ENCODE data around the gene CCDC73. TPM values are rescaled to one million over a fixed set of nuclear protein-coding genes. Genes with fewer than 3 reads are reported as not detected.
A peak's percentile ranks its signal among the peaks of the same experiment; 100 is the strongest.

The CCDC73 gene
- total RNA-seq, 4 donors from 2014 or later, result not detected

DNA sequence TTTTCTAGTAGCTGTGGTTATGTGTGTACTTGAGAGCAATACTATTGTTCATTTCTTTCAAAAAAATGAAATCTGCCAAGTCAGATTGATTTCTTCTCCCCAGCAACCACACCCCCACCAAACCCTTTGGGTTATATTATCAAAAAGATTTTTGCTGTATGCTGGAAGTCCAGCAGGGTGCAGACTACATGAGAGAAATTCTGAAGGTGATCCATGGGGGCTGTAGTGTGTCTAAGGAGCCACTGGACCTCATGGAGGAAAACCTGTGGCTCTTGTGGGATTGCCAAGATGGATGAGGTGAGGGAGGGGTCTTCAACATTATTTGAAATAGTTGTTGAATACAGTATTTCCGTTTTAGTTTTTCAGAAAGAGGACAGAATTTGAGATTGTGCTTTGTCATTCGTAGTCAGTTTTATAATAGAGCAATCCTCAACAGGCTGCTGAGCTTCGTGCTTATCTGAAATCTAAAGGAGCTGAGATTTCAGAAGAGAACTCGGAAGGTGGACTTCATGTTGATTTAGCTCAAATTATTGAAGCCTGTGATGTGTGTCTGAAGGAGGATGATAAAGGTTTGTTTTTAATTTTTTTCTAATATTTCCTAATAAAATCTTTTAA is 207.8 kb downstream of the CCDC73 start:
- ATAC-seq (ENCODE audit: low FRiP score) (peak; percentile 38), DNase-seq (ENCODE audit: low spot score) (no peak)

DNA sequence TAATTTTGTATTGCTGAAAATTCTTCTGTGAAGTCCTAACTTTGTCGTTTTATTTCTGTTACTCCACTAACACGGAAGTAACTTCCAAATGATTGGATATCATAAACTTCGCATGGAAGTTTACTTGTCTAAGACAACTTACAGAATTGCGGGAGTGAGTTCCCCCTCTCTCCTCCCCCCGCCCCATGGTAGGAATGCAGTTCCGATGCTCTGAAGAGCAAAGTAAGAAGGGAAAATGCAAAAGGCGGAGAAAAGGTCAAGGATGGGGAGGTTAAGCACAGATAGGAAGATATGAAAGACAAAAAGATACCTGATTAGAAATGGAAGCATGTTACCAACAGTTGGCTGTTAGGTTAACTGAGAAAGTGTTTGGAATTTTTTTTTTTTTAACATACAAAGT is 209.5 kb downstream of the CCDC73 start:
- TF ChIP-seq, protein P1, sequence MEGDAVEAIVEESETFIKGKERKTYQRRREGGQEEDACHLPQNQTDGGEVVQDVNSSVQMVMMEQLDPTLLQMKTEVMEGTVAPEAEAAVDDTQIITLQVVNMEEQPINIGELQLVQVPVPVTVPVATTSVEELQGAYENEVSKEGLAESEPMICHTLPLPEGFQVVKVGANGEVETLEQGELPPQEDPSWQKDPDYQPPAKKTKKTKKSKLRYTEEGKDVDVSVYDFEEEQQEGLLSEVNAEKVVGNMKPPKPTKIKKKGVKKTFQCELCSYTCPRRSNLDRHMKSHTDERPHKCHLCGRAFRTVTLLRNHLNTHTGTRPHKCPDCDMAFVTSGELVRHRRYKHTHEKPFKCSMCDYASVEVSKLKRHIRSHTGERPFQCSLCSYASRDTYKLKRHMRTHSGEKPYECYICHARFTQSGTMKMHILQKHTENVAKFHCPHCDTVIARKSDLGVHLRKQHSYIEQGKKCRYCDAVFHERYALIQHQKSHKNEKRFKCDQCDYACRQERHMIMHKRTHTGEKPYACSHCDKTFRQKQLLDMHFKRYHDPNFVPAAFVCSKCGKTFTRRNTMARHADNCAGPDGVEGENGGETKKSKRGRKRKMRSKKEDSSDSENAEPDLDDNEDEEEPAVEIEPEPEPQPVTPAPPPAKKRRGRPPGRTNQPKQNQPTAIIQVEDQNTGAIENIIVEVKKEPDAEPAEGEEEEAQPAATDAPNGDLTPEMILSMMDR (IDR thresholded peaks at IDR 0.05), result no peak
- DNase-seq (ENCODE audit: low spot score), result no peak
- ATAC-seq (ENCODE audit: low FRiP score), result no peak

More for the DNA sequence above, 207.8 kb downstream of the CCDC73 start:
- TF ChIP-seq, protein P1 (IDR thresholded peaks at IDR 0.05), result no peak

DNA sequence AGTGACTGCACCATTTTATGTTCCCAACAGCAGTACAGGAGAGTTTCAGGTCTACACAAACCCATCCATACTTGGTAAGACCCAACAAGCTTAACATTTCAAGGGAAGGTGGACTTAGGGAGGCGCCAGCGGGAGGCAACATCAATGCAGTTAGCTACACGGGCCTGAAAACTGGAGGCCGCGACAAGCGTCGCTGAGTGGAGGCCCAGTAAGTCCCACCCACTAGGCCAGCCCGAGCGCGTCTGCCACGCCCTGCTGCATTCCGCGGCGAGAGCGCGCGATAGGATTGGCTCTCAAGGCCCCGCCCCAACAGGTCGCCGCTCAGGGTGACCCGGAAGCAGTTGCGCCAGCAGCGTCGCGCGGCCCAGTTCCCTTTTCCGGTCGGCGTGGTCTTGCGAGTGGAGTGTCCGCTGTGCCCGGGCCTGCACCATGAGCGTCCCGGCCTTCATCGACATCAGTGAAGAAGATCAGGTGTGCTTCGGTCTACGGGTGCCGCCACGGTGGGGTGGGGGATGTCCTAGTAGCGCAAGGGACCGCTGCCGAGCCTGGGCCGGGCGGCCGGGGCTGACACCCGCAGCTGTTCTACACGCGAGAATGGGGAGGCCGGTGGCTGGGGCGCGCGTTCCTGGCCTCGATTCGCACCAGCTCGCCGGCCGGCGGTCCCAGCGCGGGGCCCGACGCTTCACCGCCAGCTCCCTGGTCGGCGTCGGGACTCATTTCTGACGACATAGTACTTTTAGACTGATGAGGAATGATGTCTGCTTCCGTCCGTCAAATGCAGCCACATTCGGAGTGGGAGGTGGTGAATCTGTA is 210.8 kb downstream of the CCDC73 start, which contains the start of gene EIF3M:
TSS of gene EIF3M (plus strand) at position 373 of the 813 bp plus-strand sequence. CDS start at position 430, 57 bp downstream.
- ATAC-seq (ENCODE audit: low FRiP score), result peak; percentile 96
- TF ChIP-seq, protein P1 (IDR thresholded peaks at IDR 0.05), result no peak
- DNase-seq (ENCODE audit: low spot score), result peak; percentile 77

DNA sequence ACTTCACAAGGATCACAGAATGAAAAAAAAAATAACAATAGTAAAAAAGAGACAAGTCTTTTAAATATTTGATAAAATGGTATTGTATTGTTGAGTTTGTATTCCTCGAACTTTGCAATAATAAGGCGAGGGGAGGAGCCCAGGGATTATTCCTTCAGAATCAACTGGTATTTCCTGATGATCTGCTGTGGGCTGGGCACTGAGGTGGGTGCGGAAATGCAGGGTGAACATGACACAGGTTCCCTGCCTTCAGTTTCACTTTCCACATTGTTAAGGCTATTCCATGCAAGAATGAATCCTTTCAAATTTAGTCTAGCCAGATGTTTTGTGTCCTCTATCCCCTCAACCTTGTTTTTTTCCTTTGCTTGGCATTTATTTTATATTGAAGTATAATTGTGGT is 212.9 kb downstream of the CCDC73 start:
- no peak for DNase-seq (ENCODE audit: low spot score)
- no peak for ATAC-seq (ENCODE audit: low FRiP score)
- TF ChIP-seq, protein P1 (IDR thresholded peaks at IDR 0.05), result no peak

DNA sequence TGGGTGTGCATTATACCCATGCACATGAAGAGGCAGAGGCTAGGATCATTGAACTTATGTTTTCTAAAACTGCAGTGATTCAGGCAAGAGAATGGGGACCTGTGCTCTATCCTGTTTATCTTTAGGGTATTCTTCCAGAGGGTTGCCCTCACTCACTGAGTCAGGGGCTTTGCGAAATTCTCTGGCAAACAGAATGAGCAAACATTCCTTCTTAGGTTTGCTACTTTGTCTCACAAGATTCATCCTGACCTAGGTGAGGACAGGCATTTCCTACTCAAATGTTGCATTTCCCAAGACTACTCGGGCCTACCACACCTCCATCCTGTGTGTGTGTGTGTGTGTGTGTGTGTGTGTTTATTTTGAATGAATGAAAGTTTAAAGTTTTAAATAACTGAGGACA is 213.5 kb downstream of the CCDC73 start:
- TF ChIP-seq, protein P1 (IDR thresholded peaks at IDR 0.05), result no peak
- DNase-seq (ENCODE audit: low spot score) (no peak), ATAC-seq (ENCODE audit: low FRiP score) (no peak)

DNA sequence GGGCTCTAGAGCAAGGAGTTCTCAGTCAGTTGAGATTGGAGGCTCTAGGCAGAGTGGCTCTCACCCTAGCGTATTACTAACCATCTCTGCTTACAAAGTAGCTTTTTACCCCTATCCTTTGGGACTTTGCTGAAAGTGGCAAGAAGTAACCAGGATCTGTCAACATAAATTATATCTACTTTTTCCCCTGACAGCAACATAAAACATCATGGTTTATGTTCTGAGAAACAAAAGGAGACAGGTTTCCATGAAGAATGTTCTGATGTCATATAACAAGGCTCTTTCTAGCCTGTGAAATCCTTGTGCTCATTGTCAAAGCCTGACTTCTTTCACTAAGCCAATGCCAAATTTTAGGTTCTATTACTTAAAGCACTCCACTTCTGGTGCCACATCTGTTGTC is 218.0 kb downstream of the CCDC73 start:
- DNase-seq (ENCODE audit: low spot score) (no peak), ATAC-seq (ENCODE audit: low FRiP score) (no peak)
- TF ChIP-seq, protein P1 (IDR thresholded peaks at IDR 0.05), result no peak

Measured in omental fat pad (tissue), 4 donors.